Left colon (tissue), 2 donors: ENCODE data around the gene CBR3. TPM values are rescaled to one million over a fixed set of nuclear protein-coding genes. Genes with fewer than 3 reads are reported as not detected.

Experiments
- ATAC-seq: fragments of 200-7000 bp; cut with Tn5 transposase; one replicate; pipeline ENCODE4 v1.9.1; 2020; ENCODE audit warnings: mild to moderate bottlenecking, moderate library complexity
- DNase-seq, 2 donors: peaks; one replicate each; pipeline ENCODE4 v3.0.0-alpha.2; 2020
- intact Hi-C, 2 donors: fragments of 100-400 bp; cut with DNase I in 1 of 2; cut with micrococcal nuclease in 1 of 2; formaldehyde crosslinking; loops; one replicate each; pipeline versions ENCODE4 v1.11.2 to v1.14.0; 2022; cut with DNase I, micrococcal nuclease
- total RNA-seq, 2 donors: library from RNA; stranded (reverse); fragmentation: NEBNext Ultra II Directional; extraction: Animal tissue kit (Norgen Biotek cat#: 25700); gene quantifications; one replicate each; pipeline ENCODE4 v1.2.1, GENCODE V29; 2021
- donor health status: DM: no; HTN: no; CAD: no.
- donor health status: DM: yes; HTN: yes; CAD: no.

Gene CBR3
- total RNA-seq, 2 donors from 2014 or later, result 1.3 to 2.2 TPM

DNA sequence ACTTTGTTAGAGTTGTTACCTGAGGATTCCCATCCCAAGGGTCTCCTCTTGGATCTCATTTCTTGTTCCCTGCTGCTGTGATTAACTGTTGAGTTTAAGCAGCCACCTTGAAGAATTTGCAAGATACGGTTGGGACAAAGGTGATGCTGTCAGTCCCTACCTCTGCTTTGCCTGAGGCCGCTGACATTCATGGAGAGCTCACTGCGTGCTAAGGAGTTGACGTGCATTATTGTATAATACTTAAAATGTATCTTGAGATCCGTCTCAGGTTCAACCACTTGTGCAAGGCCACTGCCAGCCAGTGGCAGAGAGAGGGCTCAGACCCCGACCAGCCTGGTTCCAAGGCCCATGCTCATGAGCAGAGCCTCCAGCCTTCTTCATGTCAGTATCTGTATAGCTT, 35.9 kb downstream of the CBR3 start:
- DNase-seq, result no peak
- intact Hi-C loops, result no loop called here
- ATAC-seq, result no peak

GRCh38 chr21:36171336-36171735, 36.5 kb downstream of the CBR3 start:
- intact Hi-C loops, result no loop called here
- ATAC-seq, result no peak
- DNase-seq, result no peak

GRCh38 chr21:36171741-36172331, 37.0 kb downstream of the CBR3 start:
- intact Hi-C loops, result no loop called here
- DNase-seq (no peak), ATAC-seq (no peak)

DNA sequence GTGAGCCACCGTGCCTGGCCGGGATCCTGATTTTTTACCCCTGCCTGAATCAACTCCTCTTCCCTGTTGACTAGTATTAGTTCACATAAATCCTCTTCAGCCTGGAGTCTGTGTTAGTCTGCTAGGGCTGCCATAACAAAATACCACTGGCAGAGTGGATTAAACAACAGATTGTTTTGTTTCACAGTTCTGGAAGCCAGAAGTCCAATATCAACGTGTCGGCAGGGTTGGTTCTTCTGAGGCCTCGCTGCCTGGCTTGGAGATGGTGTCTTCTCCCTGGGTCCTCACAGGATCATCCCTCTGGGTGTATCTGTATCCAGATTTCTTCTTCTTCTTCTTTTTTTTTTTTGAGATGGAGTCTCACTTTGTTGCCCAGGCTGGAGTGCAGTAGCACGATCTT, 39.9 kb downstream of the CBR3 start:
- no peak for DNase-seq
- intact Hi-C loops, result no loop called here
- no peak for ATAC-seq

GRCh38 chr21:36175771-36176565, 41.1 kb downstream of the CBR3 start:
- DNase-seq (no peak), ATAC-seq (peak; percentile 53)
- intact Hi-C loops, result no loop called here

- no peak for ATAC-seq
- intact Hi-C loops, result no loop called here
- DNase-seq, result no peak
These were observed 43.5 kb downstream of the CBR3 start for GRCh38 chr21:36178349-36178748.

GRCh38 chr21:36179145-36179544, 44.3 kb downstream of the CBR3 start:
- intact Hi-C loops, result no loop called here
- ATAC-seq (no peak), DNase-seq (no peak)

DNA sequence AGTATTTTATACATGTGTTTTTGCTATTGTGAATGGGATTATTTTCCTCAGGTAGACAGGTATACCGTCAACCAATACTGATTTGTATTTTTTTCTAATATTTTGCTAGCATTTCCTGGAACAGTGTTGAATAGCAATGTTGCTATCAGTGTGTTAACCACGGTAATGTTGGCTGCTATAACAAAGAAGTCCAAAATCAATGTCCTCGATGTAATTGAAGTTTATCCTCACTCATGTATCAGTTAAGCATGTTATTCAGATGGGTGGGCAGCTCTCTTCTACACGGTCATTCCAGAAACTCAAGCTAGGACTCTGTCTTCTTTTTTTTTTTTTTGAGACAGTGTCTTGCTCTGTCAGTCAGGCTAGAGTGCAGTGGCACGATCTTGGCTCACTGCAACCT, 46.1 kb downstream of the CBR3 start:
- no peak for ATAC-seq
- intact Hi-C loops, result no loop called here
- DNase-seq, result no peak

DNA sequence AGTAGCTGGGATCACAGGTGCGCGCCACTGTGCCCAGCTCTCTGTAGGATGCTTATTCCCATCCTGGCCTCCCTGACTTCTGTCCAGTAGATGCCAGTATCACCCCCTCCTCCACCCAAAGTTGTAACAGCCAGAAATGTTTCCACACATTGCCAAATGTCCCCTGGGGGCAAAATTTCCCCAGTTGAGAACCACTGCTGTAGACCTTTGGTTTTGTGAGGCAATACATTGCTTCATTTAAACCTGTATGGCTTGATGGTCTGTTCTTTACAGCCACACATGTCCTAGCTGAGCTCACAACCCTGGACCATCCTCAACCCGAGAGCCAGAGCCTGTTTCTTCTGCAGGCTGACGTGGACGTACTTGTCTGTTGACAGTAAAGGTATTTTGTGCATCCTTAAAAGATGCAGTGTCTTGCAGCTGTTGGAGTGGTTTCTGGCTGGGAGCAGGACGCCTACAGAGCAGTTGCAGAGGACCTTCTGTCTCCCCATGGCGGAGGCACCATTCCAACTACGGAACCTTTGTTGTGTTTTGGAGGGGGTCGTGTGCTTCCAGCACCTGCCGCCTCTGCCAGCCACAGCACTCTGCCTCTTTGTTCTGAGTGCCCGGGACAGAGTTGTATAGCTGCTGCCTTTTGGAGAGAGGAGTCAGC, 48.4 kb downstream of the CBR3 start:
- intact Hi-C loops, result no loop called here
- ATAC-seq (no peak), DNase-seq (no peak)

GRCh38 chr21:36184545-36184944, 49.7 kb downstream of the CBR3 start:
- ATAC-seq (no peak), DNase-seq (no peak)
- intact Hi-C loops, result no loop called here

- intact Hi-C loops, result no loop called here
- DNase-seq (no peak), ATAC-seq (no peak)
These were observed 50.6 kb downstream of the CBR3 start for GRCh38 chr21:36185523-36185922.

- DNase-seq (no peak), ATAC-seq (no peak)
- intact Hi-C loops, result no loop called here
These were observed 51.2 kb downstream of the CBR3 start for GRCh38 chr21:36186081-36186480.

GRCh38 chr21:36186506-36187399, 51.9 kb downstream of the CBR3 start:
- ATAC-seq (peak; percentile 37), DNase-seq (no peak)
- intact Hi-C loops, result no loop called here

DNA sequence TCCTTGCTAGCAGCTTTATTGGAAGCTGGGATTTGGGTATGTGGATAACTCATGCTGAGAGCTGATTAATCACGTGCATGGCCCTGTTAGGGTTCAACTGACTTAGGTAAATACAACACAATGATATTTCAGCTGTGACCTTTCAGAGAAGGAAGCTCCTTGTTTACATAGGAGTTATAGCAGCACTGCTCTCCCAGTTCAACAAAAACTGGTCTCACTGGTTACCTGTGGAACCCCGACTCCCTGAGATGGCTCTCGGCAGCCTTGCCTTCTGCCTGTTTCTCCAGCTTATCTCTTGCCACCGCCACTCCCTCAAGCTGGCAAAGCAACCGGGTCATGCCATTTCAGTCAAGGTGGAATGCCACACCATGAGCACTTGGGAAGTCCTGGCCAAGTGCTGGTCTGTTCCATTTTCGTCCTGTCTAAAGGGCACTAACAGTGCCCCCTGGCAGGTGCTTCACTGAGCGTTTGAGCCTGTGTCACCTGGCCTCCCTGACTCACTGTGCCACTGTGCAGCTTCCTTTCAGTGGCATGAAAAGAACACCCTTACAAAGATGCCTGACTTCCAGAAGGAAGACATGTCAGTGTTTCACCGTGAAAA, 53.3 kb downstream of the CBR3 start:
- DNase-seq, result peak; percentile 72 to 88
- peak; percentile 86 for ATAC-seq

GRCh38 chr21:36188937-36189336, 54.1 kb downstream of the CBR3 start:
- intact Hi-C loops, result no loop called here
- ATAC-seq, result peak; percentile 34
- DNase-seq, result no peak

More for the DNA sequence above, 53.3 kb downstream of the CBR3 start:
- intact Hi-C loops, result no loop called here

DNA sequence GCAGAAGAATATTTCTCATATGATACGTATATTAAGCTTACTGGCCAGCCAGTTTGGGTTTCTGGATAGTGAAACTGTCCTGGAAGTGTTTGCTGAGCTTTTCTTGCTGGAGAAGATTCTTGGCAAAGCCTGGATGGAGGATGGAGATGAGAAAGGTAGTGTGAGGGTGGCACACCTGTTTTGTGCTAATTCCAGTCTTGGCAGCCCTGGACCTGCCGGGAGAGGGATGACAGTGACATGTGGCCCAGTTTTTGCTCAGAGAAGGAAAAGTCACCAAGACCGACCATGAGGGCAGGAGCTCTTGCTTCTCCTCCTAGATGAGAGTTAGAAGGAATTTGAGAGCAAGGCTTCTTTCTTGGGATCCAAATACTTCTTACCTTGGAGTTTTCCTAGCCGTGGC, 55.9 kb downstream of the CBR3 start:
- intact Hi-C loops, result no loop called here
- ATAC-seq, result no peak
- DNase-seq, result no peak

- intact Hi-C loops, result no loop called here
- ATAC-seq (peak; percentile 45), DNase-seq (no peak)
These were observed 58.3 kb downstream of the CBR3 start for GRCh38 chr21:36193200-36193599.

GRCh38 chr21:36194024-36194423, 59.1 kb downstream of the CBR3 start:
- ATAC-seq (no peak), DNase-seq (no peak)
- intact Hi-C loops, result no loop called here

- intact Hi-C loops, result no loop called here
- ATAC-seq, result no peak
- no peak for DNase-seq
These were observed 60.7 kb downstream of the CBR3 start for GRCh38 chr21:36195613-36196012.
